ENCODE results near the gene PLET1.

PLET1 gene

DNA sequence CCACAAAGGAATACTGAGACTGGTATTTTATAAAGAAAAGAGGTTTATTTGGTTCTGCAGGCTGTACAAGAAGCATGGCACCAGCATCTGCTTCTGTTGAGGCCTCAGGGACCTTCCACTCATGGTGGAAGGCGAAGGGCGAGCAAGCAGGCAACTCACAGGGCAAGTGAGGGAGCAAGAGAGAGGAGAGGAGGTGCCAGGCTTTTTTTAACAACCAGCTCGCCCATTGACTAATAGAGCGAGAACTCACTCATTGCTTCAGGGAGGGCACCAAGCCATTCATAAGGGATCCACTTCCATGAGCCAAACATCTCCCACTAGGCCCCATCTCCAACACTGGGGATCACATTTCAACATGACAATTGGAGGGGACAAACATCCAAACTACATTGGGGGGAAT lies 33.2 kb downstream of the PLET1 start:
- peak overlapping the region; percentile 92 for H3K4me3 ChIP-seq (ENCODE audit: low read depth, low read length)
- no peak for TF ChIP-seq POLR2A (IDR thresholded peaks at IDR 0.05; ENCODE audit: extremely low read depth, insufficient read length)
- no peak for TF ChIP-seq MYC (IDR thresholded peaks at IDR 0.05; ENCODE audit: low read depth, low read length)
- TF ChIP-seq, protein P1, sequence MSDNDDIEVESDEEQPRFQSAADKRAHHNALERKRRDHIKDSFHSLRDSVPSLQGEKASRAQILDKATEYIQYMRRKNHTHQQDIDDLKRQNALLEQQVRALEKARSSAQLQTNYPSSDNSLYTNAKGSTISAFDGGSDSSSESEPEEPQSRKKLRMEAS (IDR thresholded peaks at IDR 0.05; ENCODE audit: low read depth, low read length) = no peak
- DNase-seq (ENCODE audit: low read depth) = no peak

DNA sequence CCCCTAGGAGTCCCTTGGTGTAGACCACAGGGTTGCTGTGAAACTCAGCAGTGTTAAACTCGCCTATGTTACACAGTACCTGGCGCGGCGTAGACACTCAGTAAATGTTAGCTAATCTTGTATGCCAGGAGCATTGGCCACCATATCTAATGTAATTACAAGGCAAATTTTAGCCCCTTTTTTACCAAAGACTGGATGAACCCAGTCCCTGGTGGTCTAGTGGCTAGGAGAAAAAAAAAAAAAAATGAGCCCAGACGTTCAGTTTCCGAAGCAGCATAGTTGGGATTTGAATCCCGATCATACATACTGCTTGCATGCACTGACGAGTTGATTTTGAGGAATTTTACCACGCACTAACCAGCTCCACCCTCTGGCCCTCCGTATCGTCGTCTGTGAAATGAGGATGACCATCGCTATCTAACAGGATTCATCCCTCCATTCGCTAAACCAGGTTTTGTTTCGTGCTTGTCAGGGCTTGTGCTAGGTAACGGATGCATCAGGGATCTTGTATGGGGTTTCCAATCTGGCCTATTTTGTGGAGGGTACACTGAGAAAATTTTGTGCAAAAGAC lies 33.7 kb downstream of the PLET1 start:
- peak; percentile 17 for DNase-seq (ENCODE audit: low read depth)
- H3K4me3 ChIP-seq (ENCODE audit: low read depth, low read length) = peak overlapping the region; percentile 92

GRCh38 chr11:112226062-112226830 lies 34.4 kb downstream of the PLET1 start, which contains the start of gene PTS:
PTS (plus strand) TSS chr11:112226428; CDS start chr11:112226444, 16 bp downstream.
- peak; percentile 91 for DNase-seq (ENCODE audit: low read depth)
- TF ChIP-seq MYC (IDR thresholded peaks at IDR 0.05; ENCODE audit: low read depth, low read length) (peak; percentile 51), CTCF (IDR thresholded peaks at IDR 0.05; ENCODE audit: low read depth, low read length) (no peak), POLR2A (IDR thresholded peaks at IDR 0.05; ENCODE audit: extremely low read depth, insufficient read length) (peak; percentile 94)
- TF ChIP-seq, protein P1 (IDR thresholded peaks at IDR 0.05; ENCODE audit: low read depth, low read length) = peak; percentile 27

More for the DNA sequence above, 33.7 kb downstream of the PLET1 start:
- no peak for TF ChIP-seq POLR2A (IDR thresholded peaks at IDR 0.05; ENCODE audit: extremely low read depth, insufficient read length)
- no peak for TF ChIP-seq CTCF (IDR thresholded peaks at IDR 0.05; ENCODE audit: low read depth, low read length)
- TF ChIP-seq MYC (IDR thresholded peaks at IDR 0.05; ENCODE audit: low read depth, low read length) = no peak
- TF ChIP-seq, protein P1 (IDR thresholded peaks at IDR 0.05; ENCODE audit: low read depth, low read length) = no peak

DNA sequence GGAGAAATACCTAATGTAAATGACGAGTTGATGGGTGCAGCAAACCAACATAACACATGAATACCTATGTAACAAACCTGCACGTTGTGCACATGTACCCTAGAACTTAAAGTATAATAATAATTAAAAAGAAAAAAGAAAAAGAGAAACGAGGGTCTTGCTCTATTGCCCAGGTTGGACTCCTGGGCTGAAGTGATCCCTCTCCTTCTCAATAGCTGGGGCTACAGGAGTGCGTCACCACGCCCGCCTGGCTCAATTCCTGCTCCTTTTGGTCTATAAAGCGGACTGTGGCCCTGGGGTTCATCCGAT lies 35.0 kb downstream of the PLET1 start:
- peak overlapping the region; percentile 92 for H3K4me3 ChIP-seq (ENCODE audit: low read depth, low read length)
- DNase-seq (ENCODE audit: low read depth) = no peak
- TF ChIP-seq CTCF (IDR thresholded peaks at IDR 0.05; ENCODE audit: low read depth, low read length) (no peak), POLR2A (IDR thresholded peaks at IDR 0.05; ENCODE audit: extremely low read depth, insufficient read length) (no peak), MYC (IDR thresholded peaks at IDR 0.05; ENCODE audit: low read depth, low read length) (no peak)
- TF ChIP-seq, protein P1 (IDR thresholded peaks at IDR 0.05; ENCODE audit: low read depth, low read length) = no peak

More at GRCh38 chr11:112226062-112226830, 34.4 kb downstream of the PLET1 start, which contains the start of gene PTS:
- H3K4me3 ChIP-seq (ENCODE audit: low read depth, low read length) = peak within 1 kb of the TSS; percentile 92

DNA sequence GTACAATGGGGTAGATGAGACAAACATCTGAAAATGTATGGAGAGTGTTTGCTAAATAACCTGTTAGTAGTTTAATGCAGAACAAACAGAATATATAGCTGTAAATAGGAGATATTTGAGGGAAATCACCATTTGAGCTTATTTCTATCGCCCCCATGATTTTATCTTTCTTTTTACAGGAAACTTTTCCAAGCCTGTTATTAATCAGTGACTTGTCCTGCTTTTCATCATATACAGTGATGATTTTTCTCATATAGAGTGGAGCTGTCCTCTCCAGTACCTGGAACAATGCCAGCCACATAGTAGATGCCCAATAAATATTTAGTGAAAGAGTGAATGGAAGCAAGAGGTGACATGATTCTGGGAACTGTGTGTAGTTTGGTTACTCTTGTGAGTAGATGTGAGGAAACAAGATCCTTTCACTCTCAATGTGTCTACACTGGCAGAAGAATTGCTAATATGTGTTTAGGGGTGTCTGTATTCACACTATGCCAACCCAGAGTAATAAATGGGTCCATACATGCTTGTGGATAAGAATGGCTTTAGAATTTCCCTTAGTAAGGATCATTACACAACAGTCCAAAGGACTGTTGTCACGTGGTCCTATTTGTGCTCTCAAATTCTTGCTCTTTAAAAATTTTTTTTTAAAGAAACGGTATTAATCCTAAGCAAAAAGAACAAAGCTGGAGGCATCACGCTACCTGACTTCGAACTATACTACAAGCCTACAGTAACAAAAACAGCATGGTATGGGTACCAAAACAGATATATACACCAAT lies 36.7 kb downstream of the PLET1 start:
- no peak overlapping the region for H3K4me3 ChIP-seq (ENCODE audit: low read depth, low read length)
- DNase-seq (ENCODE audit: low read depth) = no peak
- TF ChIP-seq, protein P1 (IDR thresholded peaks at IDR 0.05; ENCODE audit: low read depth, low read length) = no peak
- TF ChIP-seq MYC (IDR thresholded peaks at IDR 0.05; ENCODE audit: low read depth, low read length) (no peak), CTCF (IDR thresholded peaks at IDR 0.05; ENCODE audit: low read depth, low read length) (no peak), POLR2A (IDR thresholded peaks at IDR 0.05; ENCODE audit: extremely low read depth, insufficient read length) (no peak)
